CD4-positive, alpha-beta T cell treated with Interleukin-2 at 100 ng/mL for 4 hours (primary cell): ENCODE measurements around the gene APOBEC3F.
"Not testable (repeated sequence)": the region's sequence is repeated elsewhere in the genome, so short reads cannot be mapped to it uniquely, and the experiment has no call there.

Experiments
- DNase-seq: peaks from one replicate; pipeline ENCODE4 v3.0.0-alpha.2; 2020; ENCODE audit warnings: low spot score

Gene APOBEC3F

DNA sequence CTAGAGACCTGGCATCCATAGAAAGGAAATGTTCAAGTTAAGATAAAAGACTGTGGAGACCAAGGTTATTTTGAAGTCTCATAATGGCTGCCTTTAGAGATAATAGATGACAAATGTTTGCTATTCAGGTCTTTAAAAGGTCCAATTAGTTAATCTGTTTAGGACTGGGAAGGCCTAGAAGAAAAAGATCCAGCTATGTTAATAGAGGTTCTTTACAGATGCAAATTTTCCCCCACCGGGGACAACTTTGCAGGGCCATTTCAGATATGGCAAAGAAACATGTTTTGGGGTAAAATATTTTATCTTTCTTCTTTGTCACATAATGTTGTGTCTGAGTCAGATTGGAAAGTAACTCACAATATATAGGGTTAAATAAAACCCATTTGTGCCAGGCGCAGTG lies 33.3 kb downstream of the APOBEC3F start:
- no peak for DNase-seq

DNA sequence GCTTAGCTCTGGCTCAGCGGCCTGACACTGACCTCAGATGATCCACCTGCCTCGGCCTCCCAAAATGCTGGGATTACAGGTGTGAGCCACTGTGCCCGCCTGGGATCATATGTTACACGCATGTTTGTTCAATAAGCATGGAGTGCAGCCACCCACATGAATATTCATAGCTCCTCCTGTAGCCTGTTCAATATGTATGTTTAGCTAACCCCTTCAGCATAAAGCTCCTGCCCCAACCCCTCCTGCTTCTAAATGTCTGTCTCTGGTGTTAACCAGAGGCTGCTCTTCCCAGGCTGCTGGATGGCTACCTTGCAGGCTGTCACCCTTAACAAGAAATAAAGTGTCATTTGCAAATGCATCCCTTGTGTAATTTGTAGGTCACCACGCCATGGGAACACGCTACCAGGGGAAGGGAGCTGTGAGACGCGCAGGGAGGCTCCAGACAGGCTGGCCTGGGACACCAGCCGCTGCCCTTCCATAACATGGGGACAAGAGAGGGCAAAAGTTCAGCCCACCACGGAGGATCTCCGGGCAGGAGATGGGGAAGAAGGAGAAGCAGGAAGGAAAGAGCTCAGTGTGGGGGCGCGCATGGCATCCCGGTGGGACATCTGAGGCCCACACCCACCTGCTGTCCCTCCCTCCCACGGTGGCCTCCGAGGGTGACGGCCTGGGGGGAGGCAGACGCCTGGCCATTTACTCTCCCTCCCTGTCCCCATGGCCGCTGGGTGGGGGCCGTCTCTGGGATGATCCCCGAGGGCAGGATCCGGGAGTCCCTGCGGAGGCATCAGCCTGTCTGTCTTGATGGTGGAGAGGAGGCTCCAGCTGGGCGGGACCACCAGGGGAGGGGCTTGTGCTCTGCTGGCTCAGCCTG lies 35.7 kb downstream of the APOBEC3F start:
- not testable (repeated sequence) for DNase-seq

DNA sequence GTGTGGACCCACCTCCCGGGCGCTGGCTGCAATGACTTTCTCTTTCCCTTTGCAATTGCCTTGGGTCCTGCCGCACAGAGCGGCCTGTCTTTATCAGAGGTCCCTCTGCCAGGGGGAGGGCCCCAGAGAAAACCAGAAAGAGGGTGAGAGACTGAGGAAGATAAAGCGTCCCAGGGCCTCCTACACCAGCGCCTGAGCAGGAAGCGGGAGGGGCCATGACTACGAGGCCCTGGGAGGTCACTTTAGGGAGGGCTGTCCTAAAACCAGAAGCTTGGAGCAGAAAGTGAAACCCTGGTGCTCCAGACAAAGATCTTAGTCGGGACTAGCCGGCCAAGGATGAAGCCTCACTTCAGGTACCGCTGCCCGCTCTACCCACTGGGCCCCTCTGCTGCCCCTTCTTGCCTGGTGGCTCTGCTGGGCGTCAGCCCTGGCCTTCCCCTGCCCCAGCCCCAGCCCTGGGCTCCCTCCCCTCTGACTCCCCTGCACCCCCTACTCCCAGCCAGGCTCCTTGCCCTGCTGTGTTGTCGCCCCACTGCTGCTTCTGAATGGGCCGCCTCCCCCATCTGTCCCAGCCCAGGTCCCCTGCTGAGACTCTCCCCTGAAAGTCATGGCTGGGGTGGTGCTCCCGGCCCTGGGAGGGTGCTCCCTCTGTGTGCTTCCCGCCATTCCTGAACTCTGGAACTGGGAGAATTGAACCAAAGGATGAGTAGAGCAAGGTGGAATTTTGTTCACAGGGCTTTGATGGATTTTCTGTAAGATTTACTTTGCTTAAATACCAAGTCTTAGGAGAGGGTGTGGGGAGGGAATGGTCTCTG lies 36.6 kb downstream of the APOBEC3F start, which contains the start of gene APOBEC3G:
Gene APOBEC3G (plus strand): TSS at position 250 of the 815 bp plus-strand sequence. CDS start 87 bp downstream, at position 337.
- peak; percentile 80 for DNase-seq

DNA sequence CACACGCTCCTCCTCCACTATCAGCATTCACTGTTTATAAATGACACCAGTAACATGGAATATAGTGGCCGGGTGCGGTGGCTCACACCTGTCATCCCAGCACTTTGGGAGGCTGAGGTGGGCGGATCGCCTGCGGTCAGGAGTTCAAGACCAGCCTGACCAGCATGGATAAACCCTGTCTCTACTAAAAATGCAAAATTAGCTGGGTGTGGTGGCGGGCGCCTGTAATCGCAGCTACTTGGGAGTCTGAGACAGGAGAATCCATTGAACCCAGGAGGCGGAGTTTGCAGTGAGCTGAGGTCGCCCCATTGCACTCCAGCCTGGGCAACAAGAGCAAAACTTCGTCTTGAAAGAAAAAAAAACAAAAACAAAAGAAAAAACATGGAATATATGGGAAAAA lies 37.2 kb downstream of the APOBEC3F start:
- DNase-seq: peak; percentile 26

DNA sequence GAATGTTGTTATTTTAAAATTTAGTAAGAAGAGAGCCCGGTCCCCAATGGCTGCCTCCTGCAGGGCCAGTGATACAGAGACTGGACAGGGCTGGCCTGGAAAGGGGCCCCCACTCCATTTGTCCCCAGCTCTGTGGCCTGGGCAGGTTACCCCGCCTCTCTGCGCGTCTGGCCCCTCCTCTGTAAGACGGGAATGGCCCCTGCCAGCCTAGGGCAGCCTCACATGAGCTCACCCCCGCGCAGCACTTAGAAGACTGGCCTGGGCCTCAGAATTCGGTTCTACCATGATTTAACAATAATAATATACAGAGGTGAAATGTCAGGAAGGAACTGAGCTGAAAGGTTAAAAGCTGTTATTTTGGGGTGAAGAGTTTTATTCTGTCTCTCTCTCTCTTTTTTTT lies 37.7 kb downstream of the APOBEC3F start:
- peak; percentile 60 for DNase-seq

DNA sequence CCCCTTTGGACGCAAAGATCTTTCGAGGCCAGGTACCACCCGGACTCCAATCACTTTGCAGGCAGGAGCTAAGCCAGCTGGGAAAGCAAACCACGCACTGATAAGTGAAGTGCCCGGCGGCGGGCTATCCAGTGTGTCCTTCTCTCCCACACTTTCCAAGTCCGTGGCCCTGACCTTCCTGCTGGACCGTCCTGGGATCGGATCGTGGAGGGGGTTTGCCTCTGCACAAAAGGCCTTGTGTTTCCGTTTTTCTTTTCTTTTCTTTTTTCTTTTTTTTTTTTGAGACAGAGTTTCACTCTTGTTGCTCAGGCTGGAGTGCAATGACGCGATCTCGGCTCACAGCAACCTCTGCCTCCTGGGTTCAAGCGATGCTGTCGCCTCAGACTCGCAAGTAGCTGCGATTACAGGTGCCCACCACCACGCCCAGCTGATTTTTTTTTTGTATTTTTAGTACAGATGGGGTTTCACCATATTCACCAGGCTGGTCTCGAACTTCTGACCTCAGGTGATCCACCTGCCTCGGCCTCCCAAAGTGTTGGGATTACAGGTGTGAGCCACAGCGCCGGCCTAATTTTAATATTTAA lies 38.5 kb downstream of the APOBEC3F start:
- DNase-seq: not testable (repeated sequence)

DNA sequence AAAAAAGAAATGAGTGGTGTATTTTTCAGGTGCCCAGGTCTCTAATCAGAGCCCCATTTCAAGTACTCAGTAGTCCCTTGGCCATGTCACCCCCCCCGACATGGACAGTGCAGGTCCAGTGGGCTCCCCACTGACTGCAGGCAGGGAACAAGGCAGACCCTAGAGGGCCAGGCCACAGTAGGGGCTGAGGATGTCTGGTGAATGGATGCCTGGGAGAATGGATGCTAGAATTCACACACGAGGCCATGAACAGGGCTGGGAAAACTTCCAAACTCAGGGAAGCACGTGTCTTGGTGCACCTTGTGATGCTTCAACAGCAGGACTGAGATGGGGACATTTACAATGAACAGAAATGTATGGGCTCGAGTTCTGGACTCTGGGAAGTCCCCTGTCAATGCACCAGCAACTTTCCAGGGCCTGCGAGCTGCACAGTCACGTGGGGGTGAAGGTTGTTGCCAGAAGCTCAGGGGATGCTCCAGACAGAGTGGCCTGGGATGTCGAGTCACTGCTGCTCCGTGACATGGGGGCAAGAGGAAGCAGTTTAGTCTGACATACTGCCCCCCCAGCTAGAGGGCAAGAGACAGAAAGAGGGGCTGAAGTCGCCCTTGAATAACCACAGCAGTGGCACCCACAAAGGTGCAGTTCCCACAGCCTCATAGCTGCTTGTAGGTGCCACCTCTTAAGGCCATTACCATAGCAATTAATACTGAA lies 39.5 kb downstream of the APOBEC3F start:
- peak; percentile 64 for DNase-seq

DNA sequence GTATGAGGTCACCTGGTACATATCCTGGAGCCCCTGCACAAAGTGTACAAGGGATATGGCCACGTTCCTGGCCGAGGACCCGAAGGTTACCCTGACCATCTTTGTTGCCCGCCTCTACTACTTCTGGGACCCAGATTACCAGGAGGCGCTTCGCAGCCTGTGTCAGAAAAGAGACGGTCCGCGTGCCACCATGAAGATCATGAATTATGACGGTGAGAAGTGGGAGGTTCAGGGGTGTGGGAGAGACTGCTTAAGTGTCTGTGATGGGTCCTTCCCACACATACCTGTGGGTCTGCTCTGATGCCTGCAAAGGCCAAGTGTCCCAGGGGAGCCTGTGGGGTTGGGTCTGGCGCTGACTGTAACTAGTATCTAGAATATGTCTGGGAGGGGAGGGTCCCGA lies 40.4 kb downstream of the APOBEC3F start:
- DNase-seq: no peak

DNA sequence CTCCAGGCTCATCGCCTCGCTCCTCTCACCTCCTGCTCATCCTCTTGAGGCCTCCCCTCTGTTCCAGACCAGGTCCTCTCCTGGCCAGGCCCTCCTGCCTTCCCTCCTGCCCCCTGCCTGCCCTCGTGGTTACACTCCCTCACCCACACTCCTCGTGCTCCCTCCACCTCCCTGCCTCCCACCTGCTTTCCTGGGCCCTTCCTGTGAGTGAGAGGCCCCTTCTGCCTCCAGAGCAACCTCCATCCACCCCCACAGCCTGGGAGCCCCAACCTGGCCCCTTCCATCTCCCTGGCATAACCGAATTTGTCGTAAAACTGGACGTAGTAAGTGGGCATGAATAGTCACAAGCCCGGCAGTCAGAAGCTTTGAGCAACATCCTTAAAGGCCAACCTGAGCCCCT lies 40.9 kb downstream of the APOBEC3F start:
- no peak for DNase-seq

DNA sequence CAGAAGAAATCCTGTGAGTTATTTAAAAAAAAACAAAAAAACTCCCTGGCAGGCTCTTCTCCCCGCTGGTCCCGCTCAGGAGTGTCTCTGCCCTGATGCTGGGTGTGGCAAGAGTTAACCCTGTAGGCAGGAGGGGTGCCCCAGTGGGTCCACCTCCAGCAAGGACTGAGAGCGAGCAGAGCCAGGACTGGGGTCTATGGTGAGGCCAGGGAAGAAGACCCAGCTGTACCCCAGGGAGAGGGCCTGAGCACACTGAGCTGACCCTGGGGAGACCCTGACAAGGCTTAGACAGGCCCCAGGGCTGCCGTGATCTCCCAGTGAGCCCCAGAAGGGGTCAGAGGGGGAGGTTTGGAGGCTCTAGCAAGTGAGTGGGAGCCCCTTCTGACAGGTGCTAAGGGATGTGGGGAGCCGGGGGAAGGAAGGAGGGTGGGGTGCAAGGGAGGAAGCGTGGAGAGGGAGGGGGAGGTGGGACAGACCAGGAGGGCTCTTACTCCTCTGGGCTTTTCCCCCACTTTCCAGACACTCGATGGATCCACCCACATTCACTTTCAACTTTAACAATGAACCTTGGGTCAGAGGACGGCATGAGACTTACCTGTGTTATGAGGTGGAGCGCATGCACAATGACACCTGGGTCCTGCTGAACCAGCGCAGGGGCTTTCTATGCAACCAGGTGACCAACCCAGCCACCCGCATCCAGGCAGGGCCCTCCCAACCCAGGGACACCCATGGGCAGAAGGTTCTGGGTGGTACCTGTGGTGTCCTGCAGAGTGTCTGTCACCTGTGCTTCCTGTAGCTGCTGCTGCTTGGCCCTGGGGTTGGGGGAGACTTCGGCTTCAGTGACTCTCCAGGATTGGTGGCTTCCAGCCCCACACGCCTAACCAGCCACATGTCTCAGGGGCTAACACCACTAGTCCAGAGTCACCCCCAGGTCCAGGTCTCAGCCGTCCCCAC lies 42.8 kb downstream of the APOBEC3F start:
- DNase-seq: no peak

DNA sequence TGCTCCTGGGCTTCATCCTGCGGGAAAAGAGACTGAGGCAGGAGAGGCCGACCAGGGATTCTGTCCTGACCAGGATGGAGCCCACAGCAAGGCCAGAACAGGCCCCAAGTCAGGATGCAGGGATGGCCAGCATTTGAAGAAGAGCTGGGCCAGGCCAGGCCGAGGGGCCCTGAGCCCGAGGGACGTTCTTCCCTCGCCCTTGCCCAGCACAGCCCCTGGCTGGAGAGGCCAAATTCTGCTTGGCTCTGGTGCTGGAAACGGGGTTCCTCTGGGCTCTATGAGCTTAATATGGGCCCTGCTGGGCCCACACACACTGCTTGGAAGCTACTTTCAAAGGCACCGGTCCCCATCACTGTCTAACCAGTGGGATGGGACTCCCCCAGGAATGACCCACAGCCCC lies 44.0 kb downstream of the APOBEC3F start:
- DNase-seq: no peak

DNA sequence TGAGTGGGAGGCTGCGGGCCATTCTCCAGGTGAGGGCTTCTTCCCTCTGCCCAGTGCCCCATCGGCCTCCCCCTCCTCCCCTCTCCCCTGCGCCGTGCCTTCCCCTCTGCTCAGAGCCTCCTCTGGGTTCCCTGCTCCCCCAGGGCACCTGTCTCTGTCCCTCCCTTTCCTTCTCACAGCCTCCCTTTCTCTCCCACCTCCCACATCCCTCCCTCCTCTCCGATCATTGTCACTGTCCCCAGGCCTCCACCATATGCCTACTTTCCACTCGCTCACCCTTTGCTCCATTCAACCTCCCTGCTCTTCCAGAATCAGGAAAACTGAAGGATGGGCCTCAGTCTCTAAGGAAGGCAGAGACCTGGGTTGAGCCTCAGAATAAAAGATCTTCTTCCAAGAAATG lies 46.4 kb downstream of the APOBEC3F start:
- no peak for DNase-seq

DNA sequence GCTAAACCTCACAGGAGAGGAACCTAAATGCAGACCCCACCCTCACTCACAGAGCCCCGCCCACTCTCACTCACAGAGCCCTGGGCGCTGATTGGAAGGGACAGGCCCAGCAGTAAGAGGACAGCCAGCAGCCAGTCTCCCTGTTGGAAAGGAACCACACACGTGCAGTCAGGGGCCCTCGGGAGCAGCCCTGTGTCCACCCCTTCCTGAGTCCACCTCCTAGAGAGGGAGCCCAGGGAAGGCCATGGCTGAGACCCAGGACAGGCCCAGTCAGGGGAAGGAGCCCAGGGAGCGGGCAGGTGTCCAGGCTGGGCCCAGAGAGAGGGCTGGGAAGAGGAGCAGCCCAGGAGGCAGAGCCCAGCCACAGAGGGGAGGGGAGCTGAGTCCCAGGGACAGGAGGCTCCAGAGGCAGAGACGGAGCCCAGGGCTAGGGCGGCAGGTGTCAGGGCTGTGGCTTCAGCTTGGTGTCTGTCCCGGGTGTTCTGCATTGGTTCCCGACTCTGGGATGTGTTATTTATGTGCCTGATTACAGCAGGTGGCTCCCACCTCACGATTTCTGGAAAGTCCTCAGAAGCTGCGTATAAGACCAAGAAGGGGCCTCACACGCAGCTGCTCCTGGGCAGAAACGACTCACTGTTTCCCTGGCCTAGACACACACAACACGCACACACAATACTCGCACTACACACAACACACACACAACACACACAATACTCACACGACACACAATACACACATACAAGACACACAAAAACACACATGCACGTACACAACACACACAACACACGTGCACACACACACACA lies 47.4 kb downstream of the APOBEC3F start:
- DNase-seq: peak; percentile 30

DNA sequence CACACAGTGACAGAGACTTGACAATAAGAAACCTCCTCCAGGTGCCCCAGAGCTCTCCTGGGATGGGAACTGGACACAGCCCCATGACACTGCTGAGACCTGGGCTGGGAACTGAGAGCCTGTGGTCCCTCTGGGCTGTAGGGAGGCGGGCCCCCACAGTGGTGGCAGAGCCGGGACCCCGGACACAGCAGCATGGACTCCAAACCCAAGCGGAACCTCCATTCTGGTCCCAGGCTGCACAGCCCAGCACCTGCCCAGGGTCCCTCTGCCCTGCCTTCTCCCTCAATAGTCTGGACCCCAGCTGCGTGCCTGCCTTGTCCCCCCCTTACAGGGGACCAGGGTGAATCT lies 48.0 kb downstream of the APOBEC3F start:
- no peak for DNase-seq

DNA sequence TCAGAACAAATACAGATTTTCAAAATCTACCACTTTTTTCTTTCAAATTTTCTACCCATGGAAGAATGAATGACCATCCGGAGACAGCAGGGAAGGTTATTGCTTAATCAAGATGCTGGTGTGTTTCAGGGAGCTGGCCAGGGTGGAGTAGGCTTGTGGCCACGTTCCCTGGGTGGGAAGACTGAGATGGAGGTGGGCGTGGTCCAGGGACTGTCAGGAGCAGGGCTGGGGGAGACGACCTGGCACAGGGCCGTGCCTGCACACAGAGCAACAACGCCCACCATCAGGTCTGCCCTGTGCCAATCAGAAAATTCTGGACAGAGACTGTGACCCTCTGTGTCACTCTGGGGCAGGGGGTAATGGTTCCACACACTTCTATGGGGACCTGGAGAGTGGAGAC lies 49.3 kb downstream of the APOBEC3F start:
- no peak for DNase-seq

DNA sequence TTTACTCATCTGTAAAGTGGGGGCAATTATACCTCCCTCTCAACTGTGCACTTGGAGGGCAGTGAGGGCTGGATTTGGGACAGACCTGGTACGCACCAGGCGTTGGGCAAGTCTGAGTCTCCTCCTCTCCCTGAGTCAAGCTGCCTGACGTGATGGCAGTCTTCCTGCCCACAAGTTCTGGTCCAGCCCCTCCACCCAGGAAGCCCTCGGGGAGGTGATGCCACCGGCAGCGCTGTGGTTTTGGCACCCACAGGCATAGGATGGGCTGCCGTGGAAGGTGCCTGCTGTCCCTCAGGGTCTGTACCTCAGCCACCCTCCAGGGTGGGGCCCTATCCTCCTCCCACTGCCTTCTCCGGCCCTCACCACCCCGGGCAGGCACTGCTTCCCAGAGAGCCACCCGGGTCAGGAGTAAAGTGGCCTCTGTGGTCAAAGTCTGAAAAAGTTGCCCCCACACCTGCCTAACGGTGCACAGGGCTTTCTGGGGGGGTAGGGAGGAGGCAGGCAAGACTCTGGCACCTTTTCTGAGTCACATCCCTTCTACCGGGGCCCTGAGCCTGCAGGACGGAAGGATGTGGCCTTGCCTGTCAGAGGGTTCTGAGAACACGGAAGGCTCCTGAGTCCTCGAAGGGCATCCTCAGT lies 49.9 kb downstream of the APOBEC3F start:
- peak; percentile 94 for DNase-seq

DNA sequence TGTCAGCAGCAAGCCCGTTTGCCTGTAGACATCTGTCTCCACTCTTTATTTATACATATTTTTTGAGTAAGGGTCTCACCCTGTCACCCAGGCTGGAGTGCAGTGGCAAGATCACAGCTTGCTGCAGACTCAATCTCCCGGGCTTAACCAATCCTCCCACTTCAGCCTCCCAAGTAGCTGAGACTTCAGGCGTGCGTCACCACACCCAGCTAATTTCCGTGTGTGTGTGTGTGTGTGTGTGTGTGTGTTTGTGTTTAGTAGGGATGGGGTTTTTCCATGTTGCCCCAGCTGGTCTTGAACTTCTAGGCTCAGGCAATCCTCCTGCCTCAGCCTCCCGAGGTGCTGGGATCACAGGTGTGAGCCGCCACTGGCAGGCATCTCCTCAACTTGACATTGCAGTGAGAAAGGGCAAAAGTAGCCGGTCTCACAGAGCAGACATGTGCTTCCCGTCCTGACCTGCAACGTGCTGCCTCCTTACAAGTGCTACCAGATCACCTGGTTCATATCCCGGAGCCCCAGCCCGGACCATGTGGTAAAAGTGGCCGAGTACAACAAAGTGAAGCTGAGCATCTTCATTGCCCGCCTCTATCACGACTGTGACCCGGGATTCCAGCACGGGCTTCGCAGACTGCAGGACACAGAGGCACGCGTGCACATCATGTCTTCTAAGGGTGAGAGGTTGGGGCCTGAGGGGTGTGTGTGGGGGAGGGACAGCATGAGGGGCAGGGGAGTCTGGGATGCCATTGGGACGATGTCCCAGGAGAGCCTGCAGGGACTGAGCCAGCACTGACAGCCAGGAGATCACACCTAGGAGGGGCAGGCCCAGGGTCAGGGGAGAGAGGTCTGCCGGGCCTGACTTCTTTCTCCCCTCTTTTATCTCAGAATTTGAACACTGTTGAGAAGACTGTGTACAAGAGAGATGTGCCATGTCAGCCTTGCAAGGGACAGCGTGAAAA lies 50.7 kb downstream of the APOBEC3F start:
- no peak for DNase-seq

DNA sequence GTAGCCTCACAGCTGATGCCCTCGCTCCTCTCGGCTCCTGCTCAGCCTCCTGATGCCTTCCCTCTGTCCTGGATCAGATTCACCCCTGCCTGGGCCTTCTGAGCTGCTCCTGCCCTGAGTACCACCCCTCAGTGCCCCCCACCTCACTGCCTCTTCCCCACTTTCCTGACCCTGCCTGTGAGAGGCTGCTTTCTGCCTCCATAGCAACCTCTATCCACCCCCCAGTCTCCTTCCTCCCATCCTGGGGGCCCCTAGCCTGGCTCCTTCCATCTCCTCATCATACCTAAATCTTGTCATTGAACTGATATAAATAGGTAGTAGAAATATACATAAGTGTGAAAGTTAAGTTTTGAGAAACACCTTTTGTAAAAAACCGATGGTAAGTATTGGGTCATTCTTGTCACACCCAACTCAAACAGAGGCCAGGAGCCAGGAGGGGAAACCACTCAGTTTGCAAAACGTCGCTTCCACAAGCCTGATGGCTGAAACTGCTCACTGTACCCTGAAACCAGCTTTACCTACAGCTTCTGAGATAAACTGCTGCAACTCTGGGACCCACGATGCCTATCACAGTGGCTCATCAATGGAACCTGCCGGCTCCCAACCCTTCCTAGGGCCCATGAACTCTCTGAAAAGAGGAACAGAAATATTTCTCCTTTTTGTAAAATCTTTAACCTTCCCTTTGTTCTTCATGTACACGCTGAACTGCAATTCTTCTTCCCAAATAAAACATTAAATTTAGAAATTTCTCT lies 51.6 kb downstream of the APOBEC3F start:
- peak; percentile 43 for DNase-seq
